ENCODE measurements around the gene CNOT2.

The CNOT2 gene

GRCh38 chr12:70243510-70244371 lies 508 bp downstream of the CNOT2 start:
- H3K27me3 Mint-ChIP-seq: no peaks in the 10 kb centered on the region
- H3K4me1 Mint-ChIP-seq (ENCODE audit: low read depth): peaks cover 71% of the 10 kb centered on the region
- peaks cover 18% of the 10 kb centered on the region for H3K36me3 Mint-ChIP-seq
- peak overlapping the region; percentile 98 for H3K27ac Mint-ChIP-seq
- peak overlapping the region; percentile 99 for H3K4me3 Mint-ChIP-seq
- H3K9me3 Mint-ChIP-seq (ENCODE audit: low read depth): no peaks in the 10 kb centered on the region

DNA sequence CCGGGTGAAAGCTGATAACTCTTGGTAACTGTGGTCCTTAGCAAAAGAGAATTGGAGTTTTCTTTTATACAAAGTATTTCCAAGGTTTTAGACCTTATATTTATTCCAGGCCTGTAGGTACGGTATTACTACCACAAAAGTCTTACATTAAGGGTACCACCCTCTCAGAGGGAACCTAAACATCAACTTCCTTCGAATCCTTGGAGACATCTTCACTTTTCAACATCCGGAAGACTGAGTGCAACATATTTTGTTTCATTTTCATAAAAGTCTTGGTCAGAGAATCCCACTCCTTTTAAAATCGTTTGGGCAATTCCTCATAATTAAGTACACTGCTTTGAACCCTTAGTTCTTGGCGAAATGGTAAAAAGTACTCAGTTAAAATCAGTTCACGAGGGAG lies 1.2 kb downstream of the CNOT2 start:
- H3K9me3 Mint-ChIP-seq (ENCODE audit: low read depth): no peaks in the 10 kb centered on the region
- peaks cover 15% of the 10 kb centered on the region for H3K36me3 Mint-ChIP-seq
- H3K4me3 Mint-ChIP-seq: peak overlapping the region; percentile 99
- peak overlapping the region; percentile 98 for H3K27ac Mint-ChIP-seq
- H3K27me3 Mint-ChIP-seq: no peaks in the 10 kb centered on the region
- H3K4me1 Mint-ChIP-seq (ENCODE audit: low read depth): peaks cover 74% of the 10 kb centered on the region

GRCh38 chr12:70245458-70245857 lies 2.2 kb downstream of the CNOT2 start:
- Mint-ChIP-seq H3K9me3 (ENCODE audit: low read depth) (no peaks in the 10 kb centered on the region), H3K27ac (peak overlapping the region; percentile 69), H3K4me3 (peak overlapping the region; percentile 99), H3K4me1 (ENCODE audit: low read depth) (peaks cover 80% of the 10 kb centered on the region), H3K27me3 (no peaks in the 10 kb centered on the region), H3K36me3 (peaks cover 10% of the 10 kb centered on the region)

DNA sequence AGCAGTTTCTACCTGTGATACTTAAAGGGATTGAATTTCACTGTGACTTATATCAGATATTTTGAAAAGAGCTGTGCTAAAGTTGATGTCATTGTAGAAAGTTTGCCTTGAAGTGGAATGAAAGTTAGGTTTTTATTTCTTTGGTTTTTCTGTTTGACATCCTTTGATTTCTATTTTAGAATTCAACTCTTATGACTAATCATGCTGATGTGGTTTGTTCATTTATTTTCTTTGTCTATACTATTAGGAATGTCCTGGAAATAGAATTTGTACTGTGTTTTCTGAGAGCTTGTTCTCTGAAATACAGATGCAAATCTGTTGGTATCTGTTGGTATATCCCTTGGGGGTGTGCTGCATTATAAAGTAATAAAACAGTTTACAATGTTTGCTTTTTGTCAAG lies 3.3 kb downstream of the CNOT2 start:
- H3K4me1 Mint-ChIP-seq (ENCODE audit: low read depth): peaks cover 80% of the 10 kb centered on the region
- H3K9me3 Mint-ChIP-seq (ENCODE audit: low read depth): no peaks in the 10 kb centered on the region
- H3K4me3 Mint-ChIP-seq: peak overlapping the region; percentile 99

GRCh38 chr12:70247653-70248199 lies 4.5 kb downstream of the CNOT2 start:
- H3K4me3 Mint-ChIP-seq: peak overlapping the region; percentile 57
- H3K27me3 Mint-ChIP-seq: no peaks in the 10 kb centered on the region
- peaks cover 3% of the 10 kb centered on the region for H3K36me3 Mint-ChIP-seq
- H3K4me1 Mint-ChIP-seq (ENCODE audit: low read depth): peaks cover 78% of the 10 kb centered on the region
- peak overlapping the region; percentile 43 for H3K27ac Mint-ChIP-seq
- H3K9me3 Mint-ChIP-seq (ENCODE audit: low read depth): no peaks in the 10 kb centered on the region

More for the DNA sequence above, 3.3 kb downstream of the CNOT2 start:
- peak overlapping the region; percentile 0 for H3K27ac Mint-ChIP-seq
- H3K36me3 Mint-ChIP-seq: peaks cover 5% of the 10 kb centered on the region
- H3K27me3 Mint-ChIP-seq: no peaks in the 10 kb centered on the region

DNA sequence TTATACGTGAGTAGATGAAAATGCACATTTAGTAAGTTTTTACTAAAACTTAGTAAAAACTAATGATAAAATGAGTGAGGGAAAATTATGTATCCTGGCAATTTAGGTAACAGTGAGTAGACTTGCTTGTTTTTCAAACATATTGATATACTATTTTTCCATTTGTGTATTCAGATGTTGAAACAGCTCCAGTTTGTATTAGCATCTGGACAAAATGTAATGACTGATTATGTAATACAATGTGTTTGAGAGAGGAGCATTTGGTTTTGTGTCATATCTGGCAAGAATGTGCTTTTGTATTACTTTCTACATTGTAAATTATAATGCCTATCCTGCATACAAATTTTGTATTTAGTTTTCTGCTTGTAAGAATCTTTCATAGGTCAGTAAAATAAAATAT lies 5.6 kb downstream of the CNOT2 start:
- peaks cover 3% of the 10 kb centered on the region for H3K36me3 Mint-ChIP-seq
- no peaks in the 10 kb centered on the region for H3K27me3 Mint-ChIP-seq
- peaks cover 90% of the 10 kb centered on the region for H3K4me1 Mint-ChIP-seq (ENCODE audit: low read depth)
- H3K4me3 Mint-ChIP-seq: peak overlapping the region; percentile 15
- no peaks in the 10 kb centered on the region for H3K9me3 Mint-ChIP-seq (ENCODE audit: low read depth)
- no peak overlapping the region for H3K27ac Mint-ChIP-seq

DNA sequence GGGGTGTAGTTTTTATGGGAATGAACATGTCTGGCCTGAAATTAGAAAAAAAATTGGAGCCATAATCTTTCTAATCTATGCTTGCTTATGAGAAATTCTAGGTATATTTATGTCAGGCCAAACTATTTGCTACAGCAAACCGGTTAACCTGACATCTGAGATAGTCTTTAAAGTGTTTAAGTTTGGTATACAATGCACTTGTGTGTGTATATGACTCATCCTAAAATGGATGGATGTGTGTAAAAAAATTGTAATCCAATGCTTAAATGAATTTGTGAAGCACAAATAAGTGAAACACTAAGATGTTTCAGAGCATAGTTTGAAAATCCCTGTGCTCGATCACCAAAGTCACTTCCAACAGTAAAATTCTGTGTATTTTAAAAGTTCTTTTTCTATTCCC lies 6.7 kb downstream of the CNOT2 start:
- H3K4me3 Mint-ChIP-seq: no peak overlapping the region
- H3K27me3 Mint-ChIP-seq: no peaks in the 10 kb centered on the region
- H3K4me1 Mint-ChIP-seq (ENCODE audit: low read depth): peaks cover 90% of the 10 kb centered on the region
- peaks cover 3% of the 10 kb centered on the region for H3K36me3 Mint-ChIP-seq
- no peak overlapping the region for H3K27ac Mint-ChIP-seq
- no peaks in the 10 kb centered on the region for H3K9me3 Mint-ChIP-seq (ENCODE audit: low read depth)

- Mint-ChIP-seq H3K36me3 (peaks cover 3% of the 10 kb centered on the region), H3K27me3 (no peaks in the 10 kb centered on the region), H3K4me1 (ENCODE audit: low read depth) (peaks cover 90% of the 10 kb centered on the region), H3K4me3 (no peak overlapping the region), H3K9me3 (ENCODE audit: low read depth) (no peaks in the 10 kb centered on the region), H3K27ac (peak overlapping the region; percentile 42)
Observed at GRCh38 chr12:70251226-70251625, 8.0 kb downstream of the CNOT2 start.

GRCh38 chr12:70251661-70252060 lies 8.4 kb downstream of the CNOT2 start:
- H3K27me3 Mint-ChIP-seq: no peaks in the 10 kb centered on the region
- no peak overlapping the region for H3K27ac Mint-ChIP-seq

DNA sequence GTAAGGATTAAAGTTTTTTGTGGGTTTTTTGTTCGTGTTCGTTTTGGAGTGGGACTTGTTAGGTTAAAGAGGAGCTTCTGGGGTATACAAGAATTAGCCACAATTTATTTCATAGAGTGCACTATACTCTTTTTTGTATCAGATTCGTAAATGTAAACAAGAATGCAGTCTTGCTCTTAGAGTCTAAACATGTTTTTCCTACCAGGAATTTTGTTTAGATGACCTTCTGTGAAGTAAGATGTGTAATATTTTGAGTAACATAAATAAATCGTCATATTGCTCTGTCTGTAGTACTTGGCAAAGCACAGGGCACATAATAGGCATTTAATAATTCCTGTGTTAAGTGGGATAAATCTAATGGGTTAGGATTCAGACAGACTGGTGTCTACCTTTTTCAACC lies 9.6 kb downstream of the CNOT2 start:
- Mint-ChIP-seq H3K27ac (no peak overlapping the region), H3K9me3 (ENCODE audit: low read depth) (no peaks in the 10 kb centered on the region)

More at GRCh38 chr12:70251661-70252060, 8.4 kb downstream of the CNOT2 start:
- Mint-ChIP-seq H3K4me3 (no peak overlapping the region), H3K36me3 (peaks cover 5% of the 10 kb centered on the region), H3K9me3 (ENCODE audit: low read depth) (no peaks in the 10 kb centered on the region), H3K4me1 (ENCODE audit: low read depth) (peaks cover 90% of the 10 kb centered on the region)

DNA sequence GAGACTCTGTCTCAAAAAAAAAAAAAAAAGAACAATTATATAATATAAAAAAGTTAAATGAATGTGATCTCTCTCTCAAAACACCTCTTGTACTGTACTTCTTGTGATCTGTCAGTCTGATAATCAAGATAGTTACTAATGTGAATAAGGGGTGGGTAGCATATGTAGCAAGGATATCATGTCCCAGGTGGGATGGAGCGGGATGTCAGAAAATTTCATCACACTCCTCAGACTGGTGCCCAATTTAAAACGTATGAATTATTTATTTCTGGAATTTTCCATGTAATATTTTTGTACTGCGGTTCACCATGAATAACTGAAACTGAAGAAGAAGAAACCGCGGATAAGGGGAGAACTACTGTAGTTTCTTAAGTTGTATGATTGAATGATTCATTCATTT lies 11.0 kb downstream of the CNOT2 start:
- Mint-ChIP-seq H3K36me3 (peaks cover 2% of the 10 kb centered on the region), H3K27me3 (no peaks in the 10 kb centered on the region), H3K4me3 (no peak overlapping the region), H3K9me3 (ENCODE audit: low read depth) (no peaks in the 10 kb centered on the region), H3K4me1 (ENCODE audit: low read depth) (peaks cover 87% of the 10 kb centered on the region), H3K27ac (no peak overlapping the region)

More for the DNA sequence above, 9.6 kb downstream of the CNOT2 start:
- Mint-ChIP-seq H3K27me3 (no peaks in the 10 kb centered on the region), H3K4me1 (ENCODE audit: low read depth) (peaks cover 88% of the 10 kb centered on the region), H3K4me3 (no peak overlapping the region), H3K36me3 (peaks cover 2% of the 10 kb centered on the region)

GRCh38 chr12:70254846-70255245 lies 11.6 kb downstream of the CNOT2 start:
- Mint-ChIP-seq H3K4me3 (peak overlapping the region; percentile 27), H3K27ac (peak overlapping the region; percentile 56), H3K27me3 (no peaks in the 10 kb centered on the region), H3K4me1 (ENCODE audit: low read depth) (peaks cover 88% of the 10 kb centered on the region), H3K9me3 (ENCODE audit: low read depth) (no peaks in the 10 kb centered on the region), H3K36me3 (peaks cover 2% of the 10 kb centered on the region)

- Mint-ChIP-seq H3K4me3 (peak overlapping the region; percentile 27), H3K27me3 (no peaks in the 10 kb centered on the region), H3K27ac (peak overlapping the region; percentile 56), H3K4me1 (ENCODE audit: low read depth) (peaks cover 85% of the 10 kb centered on the region), H3K36me3 (peaks cover 2% of the 10 kb centered on the region), H3K9me3 (ENCODE audit: low read depth) (no peaks in the 10 kb centered on the region)
Observed at GRCh38 chr12:70255311-70255710, 12.1 kb downstream of the CNOT2 start.

DNA sequence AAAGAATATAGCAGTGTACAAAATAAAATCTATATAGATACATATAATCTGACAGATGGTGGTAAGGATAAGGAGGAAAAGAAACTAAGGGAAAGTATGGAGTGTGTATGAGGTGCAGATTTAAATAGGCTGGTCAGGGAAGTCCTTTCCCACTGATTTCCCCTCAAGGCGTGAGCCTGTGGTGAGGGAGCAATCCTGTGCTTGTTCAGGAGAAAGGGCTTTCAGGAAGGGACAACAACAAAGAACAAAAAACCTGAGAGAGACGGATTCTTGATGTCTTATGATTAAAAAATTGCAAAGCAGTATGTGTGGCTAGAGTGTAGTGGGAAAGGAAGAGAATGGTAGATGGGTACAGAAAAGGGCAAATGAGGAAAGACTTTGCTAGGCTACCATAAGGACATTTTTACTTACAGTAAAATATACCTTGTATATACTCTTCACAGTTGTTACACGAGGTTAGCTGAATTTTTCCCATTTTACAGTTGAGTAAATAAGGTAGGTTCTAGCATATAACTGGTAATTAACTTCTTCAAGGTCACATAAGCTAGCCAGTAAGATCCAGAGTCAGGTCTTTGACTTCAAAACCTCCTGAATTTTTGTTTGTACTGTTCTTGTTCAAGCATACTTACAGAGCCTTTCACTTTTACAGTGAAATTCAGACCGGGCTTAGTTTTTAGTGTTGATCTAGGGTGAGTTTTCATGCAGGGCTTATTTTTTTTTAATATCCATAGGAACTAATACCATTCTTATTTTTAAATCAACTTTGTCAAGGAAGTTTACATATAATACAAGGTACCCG lies 15.6 kb downstream of the CNOT2 start:
- no peak overlapping the region for H3K4me3 Mint-ChIP-seq
- peaks cover 84% of the 10 kb centered on the region for H3K4me1 Mint-ChIP-seq (ENCODE audit: low read depth)
- peaks cover 3% of the 10 kb centered on the region for H3K9me3 Mint-ChIP-seq (ENCODE audit: low read depth)
- H3K27ac Mint-ChIP-seq: no peak overlapping the region
- peaks cover 8% of the 10 kb centered on the region for H3K36me3 Mint-ChIP-seq
- no peaks in the 10 kb centered on the region for H3K27me3 Mint-ChIP-seq

GRCh38 chr12:70260646-70261045 lies 17.4 kb downstream of the CNOT2 start:
- no peak overlapping the region for H3K27ac Mint-ChIP-seq

More at GRCh38 chr12:70260646-70261045, 17.4 kb downstream of the CNOT2 start:
- peaks cover 83% of the 10 kb centered on the region for H3K4me1 Mint-ChIP-seq (ENCODE audit: low read depth)
- peaks cover 8% of the 10 kb centered on the region for H3K36me3 Mint-ChIP-seq
- H3K4me3 Mint-ChIP-seq: peak overlapping the region; percentile 3
- H3K27me3 Mint-ChIP-seq: no peaks in the 10 kb centered on the region
- H3K9me3 Mint-ChIP-seq (ENCODE audit: low read depth): peaks cover 3% of the 10 kb centered on the region
